ENCODE measurements around the gene TSPAN9.

Gene TSPAN9

GRCh38 chr12:3250576-3250975 is 173.4 kb downstream of the TSPAN9 start:
- DNase-seq (ENCODE audit: low spot score) = no peak

- no peak for DNase-seq (ENCODE audit: low spot score)
These were observed 173.9 kb downstream of the TSPAN9 start for GRCh38 chr12:3251067-3251466.

DNA sequence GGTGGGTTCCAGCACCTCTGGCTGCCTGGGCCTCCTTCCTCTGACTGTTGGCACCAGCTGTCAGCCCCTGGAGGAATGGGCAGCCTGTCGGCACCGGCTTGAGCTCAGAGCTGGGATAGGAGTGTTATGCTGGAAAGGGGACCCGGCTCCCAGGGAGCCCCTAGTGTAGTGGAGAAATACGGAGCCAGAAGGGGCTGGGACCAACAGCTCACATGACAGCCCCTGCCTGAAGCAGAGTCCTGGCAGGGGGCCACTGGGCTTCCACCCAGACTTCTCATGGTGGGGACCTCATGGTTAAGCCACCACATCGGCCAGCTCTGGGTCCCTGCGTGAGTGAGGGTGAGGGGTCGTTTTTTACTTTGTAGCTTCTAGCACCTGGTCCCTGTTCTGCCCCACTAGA is 174.5 kb downstream of the TSPAN9 start:
- no peak for DNase-seq (ENCODE audit: low spot score)

GRCh38 chr12:3252450-3252891 is 175.3 kb downstream of the TSPAN9 start:
- DNase-seq (ENCODE audit: low spot score) = no peak

GRCh38 chr12:3253682-3254275 is 176.6 kb downstream of the TSPAN9 start:
- no peak for DNase-seq (ENCODE audit: low spot score)

GRCh38 chr12:3255057-3255456 is 177.9 kb downstream of the TSPAN9 start:
- no peak for DNase-seq (ENCODE audit: low spot score)

DNA sequence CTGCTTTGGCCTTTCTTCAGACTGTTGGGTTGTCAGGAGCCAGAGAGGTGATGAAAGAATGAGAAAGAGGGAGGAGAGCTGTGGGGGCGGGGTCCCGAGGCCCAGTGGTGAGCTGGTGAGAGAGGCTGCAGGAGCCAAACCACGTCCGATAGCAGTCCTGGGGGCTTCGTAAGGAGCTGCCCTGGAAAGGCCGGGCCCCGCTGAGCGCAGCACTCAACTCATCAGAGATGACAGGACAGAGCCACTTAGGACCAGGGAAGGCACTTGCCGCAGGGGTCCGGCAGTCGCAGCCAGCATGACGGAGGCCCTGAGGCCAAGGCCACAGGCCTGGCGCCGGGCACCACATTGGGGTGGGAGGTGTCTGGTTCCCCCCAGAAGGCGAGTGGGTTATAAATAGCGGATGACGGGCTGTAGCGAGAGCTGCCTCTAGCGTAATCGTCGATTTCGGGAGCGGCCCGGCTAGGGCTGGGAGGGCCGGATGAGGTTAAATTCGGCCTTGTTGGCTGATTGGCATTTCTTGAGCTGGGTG is 179.0 kb downstream of the TSPAN9 start:
- no peak for DNase-seq (ENCODE audit: low spot score)

GRCh38 chr12:3257411-3257810 is 180.2 kb downstream of the TSPAN9 start:
- no peak for DNase-seq (ENCODE audit: low spot score)

- no peak for DNase-seq (ENCODE audit: low spot score)
These were observed 182.8 kb downstream of the TSPAN9 start for GRCh38 chr12:3259973-3260372.

DNA sequence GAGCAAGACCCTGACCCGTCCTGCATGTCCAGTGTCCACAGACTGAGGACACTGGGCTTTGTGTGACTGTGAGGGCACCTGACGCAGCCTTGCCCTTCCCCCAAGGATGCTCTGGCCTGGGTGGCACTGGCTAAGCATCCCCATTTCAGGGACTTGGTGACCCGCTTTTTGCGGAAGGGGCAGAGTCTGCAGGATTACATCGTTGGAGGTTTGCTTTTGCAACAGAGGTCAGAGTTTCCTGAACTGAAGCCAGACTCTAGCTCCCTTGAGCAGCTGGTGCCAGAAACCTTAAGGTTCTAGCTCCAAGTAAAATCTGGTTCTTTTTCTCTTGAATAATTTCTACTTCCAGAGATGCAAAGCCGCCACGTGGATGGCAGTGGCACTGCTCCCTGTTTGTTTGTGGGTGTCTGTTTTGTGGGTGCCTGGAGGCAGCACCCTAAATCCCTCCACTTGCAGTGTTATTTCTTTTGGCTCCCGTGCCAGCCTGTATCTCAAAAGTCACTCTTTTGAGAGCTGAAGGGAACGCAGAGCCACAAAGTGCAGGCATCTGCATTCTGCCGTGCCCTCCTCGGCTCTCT is 184.7 kb downstream of the TSPAN9 start:
- peak; percentile 1 for DNase-seq (ENCODE audit: low spot score)

- DNase-seq (ENCODE audit: low spot score) = no peak
These were observed 185.3 kb downstream of the TSPAN9 start for GRCh38 chr12:3262470-3262869.

DNA sequence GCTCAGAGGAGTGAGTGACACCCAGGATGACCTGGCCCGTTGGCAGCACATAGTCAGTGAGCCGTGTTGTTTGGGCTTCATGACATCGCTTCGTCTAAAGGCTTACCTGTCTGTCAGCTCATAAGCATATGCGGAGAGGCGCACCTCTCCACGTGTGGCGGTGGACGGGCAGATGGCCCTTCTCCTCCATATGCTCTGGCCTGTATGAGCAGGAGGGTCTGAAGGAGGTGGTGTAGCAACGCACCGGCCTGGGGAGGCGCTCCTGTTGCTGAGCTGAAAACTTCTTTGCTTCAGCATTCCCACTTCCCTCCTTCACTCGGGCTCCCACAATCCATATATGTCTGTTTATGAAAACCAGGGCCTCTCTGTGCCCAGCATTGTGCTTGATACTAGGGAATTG is 186.1 kb downstream of the TSPAN9 start:
- DNase-seq (ENCODE audit: low spot score) = no peak

GRCh38 chr12:3263939-3264922 is 187.1 kb downstream of the TSPAN9 start:
- DNase-seq (ENCODE audit: low spot score) = no peak

DNA sequence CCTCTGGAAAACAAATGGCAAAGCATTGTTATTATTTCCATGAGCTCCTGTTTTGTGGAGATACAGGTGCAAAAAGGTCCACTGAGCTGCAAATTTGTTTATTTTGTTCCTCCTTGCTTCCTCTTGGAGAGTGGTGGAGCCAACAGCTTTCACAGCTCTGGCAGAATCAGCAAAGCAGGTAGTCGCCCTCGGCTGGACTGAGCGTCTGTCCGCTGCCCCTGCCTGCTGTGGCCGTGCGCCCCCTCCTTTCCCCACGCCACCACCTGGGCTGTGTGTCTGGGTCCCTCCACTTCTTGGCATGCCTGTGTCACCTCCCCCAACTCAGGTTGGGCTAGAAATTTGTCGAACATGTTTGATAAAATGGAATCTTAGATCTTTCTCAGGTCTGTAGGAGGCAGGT is 188.2 kb downstream of the TSPAN9 start:
- no peak for DNase-seq (ENCODE audit: low spot score)

GRCh38 chr12:3266638-3267037 is 189.5 kb downstream of the TSPAN9 start:
- DNase-seq (ENCODE audit: low spot score) = no peak

GRCh38 chr12:3267690-3268089 is 190.5 kb downstream of the TSPAN9 start:
- no peak for DNase-seq (ENCODE audit: low spot score)

DNA sequence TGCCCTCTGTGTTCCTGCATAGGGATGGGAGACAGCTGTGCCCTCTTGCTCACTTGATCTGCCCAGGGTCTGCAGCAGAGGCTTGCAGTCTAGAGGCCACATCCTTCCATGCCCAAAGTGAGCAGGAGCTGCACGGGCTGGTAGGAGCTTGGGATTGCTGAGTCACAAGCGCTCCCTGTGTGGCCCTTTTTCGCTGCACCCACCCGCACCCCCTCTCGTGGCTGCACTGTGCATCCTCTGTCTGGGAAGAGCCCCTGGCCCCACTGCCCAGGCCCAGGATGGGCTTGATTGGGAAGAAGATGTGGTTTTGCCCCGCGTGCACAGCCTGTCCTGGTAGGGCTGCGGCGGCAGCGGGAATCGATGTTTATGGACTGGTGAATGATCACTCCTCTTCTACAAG is 192.4 kb downstream of the TSPAN9 start:
- no peak for DNase-seq (ENCODE audit: low spot score)

- DNase-seq (ENCODE audit: low spot score) = no peak
These were observed 194.0 kb downstream of the TSPAN9 start for GRCh38 chr12:3271146-3271545.

DNA sequence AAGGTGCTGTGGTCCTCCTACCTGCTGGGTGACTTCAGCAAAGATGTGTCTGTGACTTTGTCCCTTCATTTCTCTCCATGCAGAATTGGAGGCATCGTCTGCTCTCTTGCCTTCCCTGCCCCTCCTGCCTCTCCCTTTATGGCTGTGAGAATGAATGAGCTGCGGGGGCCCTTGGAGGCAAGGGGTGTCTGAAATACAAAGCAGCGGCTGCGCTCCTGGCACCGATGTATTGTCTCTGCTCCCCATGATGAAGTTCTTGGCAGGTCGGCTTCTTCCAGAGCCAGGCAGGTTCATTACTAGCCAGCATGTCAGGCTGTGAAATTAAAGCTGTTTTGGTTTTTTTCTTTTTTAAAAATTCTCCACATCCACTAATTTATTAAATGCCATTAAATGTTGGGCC is 194.5 kb downstream of the TSPAN9 start:
- DNase-seq (ENCODE audit: low spot score) = no peak

DNA sequence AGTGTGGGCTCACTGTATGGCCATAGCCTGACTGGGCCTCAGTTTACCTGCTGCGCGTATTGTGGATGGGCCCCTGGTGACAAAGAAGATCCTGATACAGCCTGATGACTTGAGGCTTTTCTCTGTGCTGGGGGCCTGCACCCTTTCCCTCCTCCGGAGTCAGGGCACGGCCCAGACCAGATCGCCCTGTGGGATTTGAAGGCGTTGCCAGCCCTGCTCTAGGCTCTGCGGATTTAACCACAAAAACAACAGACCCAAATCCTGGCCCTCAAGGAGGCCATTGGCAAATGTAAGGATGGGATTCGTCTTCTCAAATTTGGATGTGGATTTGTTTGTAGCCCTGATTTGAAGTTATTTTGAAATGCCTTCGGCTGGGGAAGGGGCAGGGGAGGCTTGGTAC is 195.8 kb downstream of the TSPAN9 start:
- DNase-seq (ENCODE audit: low spot score) = no peak

DNA sequence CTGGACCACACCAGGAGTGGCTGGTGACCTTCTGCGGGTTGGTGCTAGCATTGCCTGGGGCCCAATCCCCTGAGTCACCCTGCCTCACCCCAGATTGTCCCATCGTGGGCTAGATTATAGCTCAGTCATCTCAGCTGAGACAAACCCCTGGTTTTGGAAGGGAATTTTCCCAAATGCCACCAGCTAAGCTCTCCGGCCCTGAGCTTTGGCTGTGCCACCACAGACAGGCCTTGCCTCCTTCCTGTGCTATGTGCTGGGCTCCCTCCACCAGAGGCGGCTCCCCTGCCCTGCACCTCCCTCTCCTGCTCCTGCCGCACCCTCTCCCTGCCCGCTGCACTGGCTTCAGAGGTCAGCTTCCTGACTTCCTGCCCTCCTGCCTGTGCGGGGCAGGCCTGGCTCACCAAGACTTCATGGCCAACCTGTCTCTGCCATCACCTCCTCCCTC is 196.3 kb downstream of the TSPAN9 start:
- no peak for DNase-seq (ENCODE audit: low spot score)

DNA sequence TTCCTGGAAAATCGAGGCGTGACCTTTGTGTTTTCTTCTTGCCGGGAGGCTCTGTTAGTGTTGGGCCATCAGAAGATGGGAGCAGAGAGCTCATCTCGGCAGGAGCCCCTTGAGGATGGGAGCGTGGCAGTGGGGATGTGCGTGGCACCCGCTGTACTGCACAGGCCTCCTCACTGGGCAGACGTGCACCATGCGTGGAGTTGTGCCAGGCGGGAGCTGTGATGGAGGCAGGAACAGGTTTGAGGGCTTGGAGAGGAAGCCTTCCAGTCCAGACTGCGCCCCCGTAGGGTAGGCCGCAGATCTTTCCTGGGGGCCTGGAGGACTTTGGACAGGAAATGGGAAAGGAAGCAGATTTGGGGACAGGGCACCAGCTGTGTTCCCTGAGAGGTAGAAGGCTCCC is 197.5 kb downstream of the TSPAN9 start:
- no peak for DNase-seq (ENCODE audit: low spot score)
